HG02852 (cell line): ENCODE data around the gene MMP24OS.
"Not testable (repeated sequence)": the region's sequence is repeated elsewhere in the genome, so short reads cannot be mapped to it uniquely, and the experiment has no call there.

ENCODE experiments used
- ATAC-seq: cut with Tn5 transposase; IDR thresholded peaks from one replicate; pipeline ENCODE4 v1.9.1; 2021; ENCODE audit warnings: mild to moderate bottlenecking, moderate library complexity; ENCODE audit not compliant: unreplicated experiment

Gene MMP24OS

GRCh38 chr20:35277531-35278395 is at the start of gene MMP24OS:
Gene MMP24OS, minus strand, starts transcription at chr20:35278122. Its CDS starts 193 bp downstream, at chr20:35277929.
- peak; percentile 80 for ATAC-seq

GRCh38 chr20:35327074-35327976 is 49.4 kb upstream of the MMP24OS start:
- ATAC-seq: no peak

GRCh38 chr20:35326740-35327073 is 48.8 kb upstream of the MMP24OS start:
- no peak for ATAC-seq

DNA sequence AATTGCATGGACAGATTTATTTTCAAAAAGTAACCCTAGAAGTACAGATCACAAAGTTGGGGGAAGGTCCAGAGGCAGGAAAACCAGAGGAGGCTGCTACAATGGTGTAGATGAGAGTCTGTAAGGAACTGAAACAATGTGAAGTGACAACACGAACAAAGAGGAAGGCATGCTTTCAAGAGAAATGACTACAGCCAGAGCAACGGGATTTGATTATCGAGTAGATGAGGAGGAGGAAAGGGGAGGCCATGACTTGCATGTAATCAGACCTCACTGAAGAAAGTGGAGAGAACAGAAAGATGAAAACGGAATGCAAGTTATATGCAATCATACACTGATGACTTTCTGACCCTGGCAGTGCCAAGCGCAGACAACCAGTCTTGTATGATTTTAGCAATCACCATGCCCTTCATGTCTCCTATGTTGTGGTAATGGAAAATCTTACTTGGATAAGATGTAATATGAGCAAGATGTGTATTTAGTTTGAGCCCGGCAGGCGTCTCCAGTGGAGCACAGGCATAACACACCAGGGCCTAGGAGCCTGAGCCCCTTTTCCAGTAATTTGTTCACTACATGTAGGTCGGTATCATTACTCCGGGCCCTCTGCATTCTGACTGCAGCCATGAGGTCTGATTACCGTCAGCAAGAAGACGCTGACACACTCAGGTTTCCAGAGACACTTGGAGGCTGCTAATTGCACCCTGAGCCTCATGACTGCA is 48.3 kb upstream of the MMP24OS start:
- ATAC-seq: no peak

DNA sequence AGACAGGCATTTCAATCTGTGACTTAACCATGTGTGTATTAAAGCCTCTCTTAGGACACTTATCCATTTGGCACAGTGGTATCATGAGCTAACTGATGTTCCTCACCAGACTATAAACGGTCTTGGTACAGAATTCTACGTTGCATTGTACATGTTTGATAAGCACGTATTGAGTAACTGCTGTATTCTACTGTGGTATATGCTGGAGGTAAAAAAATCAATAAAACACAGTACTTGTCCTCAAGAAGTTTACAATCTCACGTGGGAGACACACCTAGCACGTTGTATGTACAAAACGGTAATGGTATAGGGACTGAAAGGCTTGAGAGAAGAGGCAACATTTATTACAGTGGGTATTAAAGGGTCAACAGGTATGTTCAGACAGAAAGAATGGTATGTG is 47.5 kb upstream of the MMP24OS start:
- ATAC-seq: no peak

GRCh38 chr20:35320396-35321126 is 42.6 kb upstream of the MMP24OS start:
- no peak for ATAC-seq

GRCh38 chr20:35319871-35320197 is 41.9 kb upstream of the MMP24OS start:
- ATAC-seq: no peak

- ATAC-seq: no peak
Observed at GRCh38 chr20:35319192-35319870, 41.4 kb upstream of the MMP24OS start.

GRCh38 chr20:35318502-35319157 is 40.7 kb upstream of the MMP24OS start:
- no peak for ATAC-seq

GRCh38 chr20:35317416-35318210 is 39.7 kb upstream of the MMP24OS start:
- ATAC-seq: no peak

DNA sequence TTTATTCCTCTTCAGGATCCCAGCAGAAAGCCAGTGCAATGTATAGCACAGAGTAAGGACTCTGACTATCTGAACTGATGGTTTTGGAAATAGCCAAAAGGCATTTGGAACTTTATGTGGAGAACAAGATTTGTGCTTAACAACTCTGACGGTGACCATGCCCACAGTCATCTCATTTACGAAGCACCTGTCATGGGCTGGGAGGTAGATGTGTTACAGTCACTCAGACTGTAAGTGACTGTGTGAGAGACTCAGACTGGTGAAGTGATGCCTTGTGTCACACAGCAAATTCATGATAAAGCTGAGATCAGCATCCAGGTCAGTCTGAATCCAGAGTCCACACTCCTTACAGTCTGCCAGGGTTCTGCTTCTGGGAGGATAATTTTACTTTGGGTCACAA is 38.2 kb upstream of the MMP24OS start:
- ATAC-seq: no peak

- ATAC-seq: not testable (repeated sequence)
Observed at GRCh38 chr20:35315632-35316020, 37.7 kb upstream of the MMP24OS start.

DNA sequence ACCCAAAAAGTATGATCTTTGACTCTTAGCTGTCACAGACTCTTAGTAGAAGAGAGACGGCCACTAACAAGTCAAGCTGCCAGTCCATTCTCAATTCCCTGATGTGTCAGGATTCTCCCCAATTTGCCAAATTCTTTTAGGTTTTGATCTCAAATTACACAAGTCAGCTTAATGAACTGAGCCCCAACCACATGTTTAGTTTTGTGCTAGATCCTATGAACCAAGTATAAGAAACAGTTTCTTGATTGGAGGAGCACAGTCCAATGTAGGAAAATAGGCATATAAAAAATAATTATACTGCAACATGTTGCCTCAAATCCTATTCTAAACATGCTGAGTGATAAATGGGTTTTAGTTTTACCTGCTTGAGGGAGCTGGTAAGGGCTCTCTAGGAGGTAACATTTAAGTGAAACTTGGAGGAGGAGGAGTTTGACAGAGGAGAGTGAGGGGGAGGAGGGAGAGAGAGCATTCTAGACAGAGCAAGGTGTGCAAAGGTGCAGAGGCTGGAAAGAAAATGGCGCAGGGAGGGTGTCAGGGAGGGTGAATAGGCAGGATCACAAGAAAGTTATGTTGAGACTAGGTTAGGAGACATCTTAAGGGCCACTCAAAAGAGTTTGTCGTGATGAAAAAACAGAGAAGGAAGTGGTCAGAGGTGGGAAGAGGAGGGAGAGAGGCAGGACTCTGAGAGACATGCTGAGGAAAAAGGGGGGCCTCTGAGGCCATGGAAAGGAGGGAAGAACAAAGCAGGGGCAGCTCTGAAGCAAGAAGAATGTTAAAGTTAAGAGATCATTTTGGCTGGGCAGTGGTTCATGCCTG is 37.1 kb upstream of the MMP24OS start:
- ATAC-seq: no peak

DNA sequence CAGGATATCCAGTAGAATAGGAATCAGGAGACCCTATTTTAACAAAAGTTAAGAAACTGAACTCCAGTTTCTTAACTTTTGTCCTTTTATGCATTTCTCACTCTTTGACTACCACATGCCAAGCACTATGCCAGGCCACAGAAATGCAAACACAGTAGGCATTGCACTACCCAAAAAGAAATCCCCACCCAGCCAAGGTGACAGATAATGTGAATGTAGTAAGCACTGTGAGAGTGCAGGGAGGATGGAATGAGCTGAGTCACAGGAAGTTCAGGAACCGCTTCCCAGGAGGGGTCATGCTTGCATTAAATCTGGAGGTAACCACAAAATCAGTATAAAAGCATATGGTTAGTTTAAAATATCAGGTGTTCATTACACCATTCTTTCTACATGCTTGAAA is 34.4 kb upstream of the MMP24OS start:
- no peak for ATAC-seq

GRCh38 chr20:35311822-35312221 is 33.9 kb upstream of the MMP24OS start:
- no peak for ATAC-seq

DNA sequence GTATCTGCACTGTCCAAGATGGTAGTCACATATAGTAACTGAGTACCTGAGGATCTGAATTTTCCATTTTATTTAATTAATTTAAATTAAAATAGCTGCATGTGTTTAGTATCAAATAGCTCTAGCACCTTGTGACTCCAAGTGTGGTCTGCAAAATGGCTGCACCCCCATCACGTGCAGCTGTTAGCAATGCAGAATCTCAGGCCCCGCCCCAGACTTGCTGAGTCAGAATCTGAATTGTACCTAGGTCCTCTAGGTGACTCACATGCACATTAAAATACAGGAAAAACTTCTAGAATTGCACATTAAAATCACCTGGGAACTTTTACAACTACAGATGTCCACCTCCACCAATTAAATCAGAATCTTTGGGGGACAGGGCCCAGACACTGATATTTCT is 33.5 kb upstream of the MMP24OS start:
- no peak for ATAC-seq

- no peak for ATAC-seq
Observed at GRCh38 chr20:35307666-35308653, 30.0 kb upstream of the MMP24OS start.
